ENCODE data around the gene HYOU1. TPM values are rescaled to one million over a fixed set of nuclear protein-coding genes. Genes with fewer than 3 reads are reported as not detected.

The HYOU1 gene
- total RNA-seq, 1 donor from 2014 or later: 115 TPM

DNA sequence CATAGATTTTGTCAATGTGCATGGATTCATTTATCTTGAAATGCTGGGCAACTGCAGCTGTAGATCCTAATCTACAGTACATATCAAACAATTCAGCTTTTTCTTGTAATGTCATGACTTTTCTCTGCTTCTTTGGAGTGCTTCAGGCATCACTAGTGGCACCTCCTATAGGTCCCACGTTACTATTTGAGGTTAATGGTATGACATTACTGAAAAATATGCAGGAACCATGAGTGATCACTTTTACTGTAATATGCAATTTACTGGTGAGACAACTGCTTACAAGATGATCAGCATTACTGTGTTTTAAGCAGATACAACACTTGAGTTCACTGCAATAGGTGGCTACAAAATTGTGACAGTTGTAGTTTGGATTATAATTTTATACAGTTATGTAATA, 56.1 kb downstream of the HYOU1 start:
- no peak for DNase-seq (ENCODE audit: low read depth)
- no peak overlapping the region for H3K4me3 ChIP-seq (ENCODE audit: low read depth, low read length)
- TF ChIP-seq, protein P1, sequence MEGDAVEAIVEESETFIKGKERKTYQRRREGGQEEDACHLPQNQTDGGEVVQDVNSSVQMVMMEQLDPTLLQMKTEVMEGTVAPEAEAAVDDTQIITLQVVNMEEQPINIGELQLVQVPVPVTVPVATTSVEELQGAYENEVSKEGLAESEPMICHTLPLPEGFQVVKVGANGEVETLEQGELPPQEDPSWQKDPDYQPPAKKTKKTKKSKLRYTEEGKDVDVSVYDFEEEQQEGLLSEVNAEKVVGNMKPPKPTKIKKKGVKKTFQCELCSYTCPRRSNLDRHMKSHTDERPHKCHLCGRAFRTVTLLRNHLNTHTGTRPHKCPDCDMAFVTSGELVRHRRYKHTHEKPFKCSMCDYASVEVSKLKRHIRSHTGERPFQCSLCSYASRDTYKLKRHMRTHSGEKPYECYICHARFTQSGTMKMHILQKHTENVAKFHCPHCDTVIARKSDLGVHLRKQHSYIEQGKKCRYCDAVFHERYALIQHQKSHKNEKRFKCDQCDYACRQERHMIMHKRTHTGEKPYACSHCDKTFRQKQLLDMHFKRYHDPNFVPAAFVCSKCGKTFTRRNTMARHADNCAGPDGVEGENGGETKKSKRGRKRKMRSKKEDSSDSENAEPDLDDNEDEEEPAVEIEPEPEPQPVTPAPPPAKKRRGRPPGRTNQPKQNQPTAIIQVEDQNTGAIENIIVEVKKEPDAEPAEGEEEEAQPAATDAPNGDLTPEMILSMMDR (conservative IDR thresholded peaks at IDR 0.05; ENCODE audit: low read depth, low read length): no peak

DNA sequence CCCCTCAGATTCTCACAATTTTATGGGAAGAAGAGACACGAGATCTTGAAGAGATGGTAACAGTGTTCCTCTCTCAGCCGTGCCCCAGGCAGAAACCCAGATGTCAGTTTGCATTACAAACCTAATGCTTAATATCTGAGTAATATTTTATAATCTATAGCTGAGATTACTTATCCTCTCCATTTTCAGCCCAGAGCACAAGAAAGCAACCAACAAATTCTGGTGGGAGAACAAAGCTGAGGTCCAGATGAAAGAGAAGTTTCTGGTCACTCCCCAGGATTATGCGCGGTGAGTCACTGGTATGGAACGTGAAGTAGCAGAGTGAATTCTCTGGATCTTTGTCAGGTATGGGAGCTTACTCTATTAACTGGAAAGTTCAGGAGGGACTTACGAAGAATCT, 58.2 kb downstream of the HYOU1 start:
- DNase-seq (ENCODE audit: low read depth): peak; percentile 69
- TF ChIP-seq, protein P1 (conservative IDR thresholded peaks at IDR 0.05; ENCODE audit: low read depth, low read length): no peak

DNA sequence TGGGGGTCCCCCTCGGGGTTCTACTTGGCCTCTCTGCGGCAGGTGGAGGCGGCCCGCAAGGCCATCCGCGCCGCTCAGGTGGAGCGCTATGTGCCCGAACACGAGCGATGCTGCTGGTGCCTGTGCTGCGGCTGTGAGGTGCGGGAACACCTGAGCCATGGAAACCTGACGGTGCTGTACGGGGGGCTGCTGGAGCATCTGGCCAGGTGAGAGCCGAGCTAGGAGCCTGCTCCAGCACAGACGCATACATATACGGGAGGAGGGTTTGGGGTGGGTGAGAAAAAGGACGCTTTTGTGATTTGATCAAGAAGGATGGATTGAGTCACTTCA, 58.7 kb downstream of the HYOU1 start:
- no peak for DNase-seq (ENCODE audit: low read depth)
- TF ChIP-seq, protein P1 (conservative IDR thresholded peaks at IDR 0.05; ENCODE audit: low read depth, low read length): no peak
- H3K4me3 ChIP-seq (ENCODE audit: low read depth, low read length): peak overlapping the region; percentile 91

More for the DNA sequence above, 58.2 kb downstream of the HYOU1 start:
- peak overlapping the region; percentile 91 for H3K4me3 ChIP-seq (ENCODE audit: low read depth, low read length)

DNA sequence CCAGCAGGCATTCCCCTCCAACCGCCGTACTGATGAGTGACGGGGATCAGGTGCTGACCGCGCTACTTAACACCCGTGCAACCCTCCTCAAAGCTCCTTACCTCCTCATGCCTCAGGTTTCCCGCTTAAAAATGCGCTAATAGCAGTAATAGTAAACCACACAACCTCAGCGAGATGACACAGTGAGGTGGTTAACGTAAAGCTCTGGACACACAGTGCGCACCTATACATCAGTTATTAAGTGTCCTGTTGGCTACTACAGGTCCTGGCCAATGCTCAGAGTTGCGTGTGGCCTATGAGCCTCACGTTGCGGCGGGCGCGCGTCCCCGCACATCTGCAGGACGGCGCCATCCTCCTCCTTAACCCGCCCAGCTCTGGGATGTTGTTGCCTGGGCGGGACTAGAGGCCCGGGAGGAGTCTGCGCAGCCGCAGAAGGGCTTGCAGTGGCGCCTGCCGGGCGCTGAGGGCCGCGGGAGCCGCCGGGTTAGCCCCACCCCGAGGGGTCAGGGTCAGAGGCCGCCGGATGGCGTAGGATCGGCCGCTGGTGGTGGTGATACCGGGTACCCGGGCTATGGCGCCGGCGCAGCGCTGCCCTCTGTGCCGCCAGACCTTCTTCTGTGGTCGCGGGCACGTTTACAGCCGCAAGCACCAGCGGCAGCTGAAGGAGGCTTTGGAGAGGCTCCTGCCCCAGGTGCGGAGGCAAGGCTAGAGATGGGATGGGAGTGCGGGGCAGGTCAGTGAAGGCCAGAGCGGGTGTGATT, 59.2 kb downstream of the HYOU1 start, which contains the start of gene CENATAC:
Gene CENATAC (plus strand): TSS at position 512 of the 761 bp plus-strand sequence. CDS start 60 bp downstream, at position 572.
- peak within 1 kb of the TSS; percentile 91 for H3K4me3 ChIP-seq (ENCODE audit: low read depth, low read length)
- TF ChIP-seq, protein P1 (conservative IDR thresholded peaks at IDR 0.05; ENCODE audit: low read depth, low read length): peak; percentile 5
- DNase-seq (ENCODE audit: low read depth): no peak

DNA sequence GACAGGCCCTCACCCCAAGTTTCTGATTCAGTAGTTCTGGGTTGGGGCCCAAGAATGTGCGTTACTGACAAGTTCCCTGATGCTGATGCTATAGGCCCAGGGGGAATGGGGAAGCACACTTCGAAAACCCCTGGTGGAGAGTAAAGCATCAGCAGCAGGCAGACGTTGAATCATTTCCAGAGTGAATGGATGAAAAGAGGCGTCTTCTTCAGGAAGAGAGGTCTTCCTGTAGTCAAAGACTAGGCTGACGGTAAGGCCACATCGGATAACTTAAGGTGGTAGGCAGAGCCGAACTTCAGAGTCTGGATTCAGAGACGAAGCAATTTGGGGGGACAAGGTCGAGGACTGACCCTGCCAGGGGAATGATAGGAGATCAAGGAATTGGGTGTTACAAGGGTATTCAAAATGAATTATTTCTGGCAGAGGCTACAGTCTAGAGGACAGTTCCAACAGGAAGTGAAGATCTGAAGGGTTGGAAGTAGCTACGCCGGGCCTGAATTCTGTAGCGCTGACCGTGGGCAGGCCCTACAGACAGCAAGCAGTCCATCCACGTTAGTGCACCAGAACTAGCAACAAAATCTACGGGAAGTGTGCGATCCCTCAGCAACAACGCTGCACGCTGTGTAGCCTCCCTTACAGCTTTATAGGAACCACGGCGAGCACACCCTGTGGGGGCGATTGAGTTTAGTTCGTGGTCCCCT, 59.9 kb downstream of the HYOU1 start:
- no peak for DNase-seq (ENCODE audit: low read depth)
- TF ChIP-seq, protein P1 (conservative IDR thresholded peaks at IDR 0.05; ENCODE audit: low read depth, low read length): no peak

More for the DNA sequence above, 59.9 kb downstream of the HYOU1 start:
- H3K4me3 ChIP-seq (ENCODE audit: low read depth, low read length): peak overlapping the region; percentile 91

Other genes with a start within 250 kb of the HYOU1 start
- not detected in 2 replicates for gene CXCR5, start 173.3 kb downstream of the HYOU1 start, total RNA-seq
- gene BCL9L, start 131.3 kb downstream of the HYOU1 start, total RNA-seq: 20.7 and 25.7 TPM in 2 replicates
- 0.14 TPM in 1 of 2 replicates, not detected in the other for gene UPK2, start 100.9 kb downstream of the HYOU1 start, total RNA-seq
- gene FOXR1, start 85.4 kb downstream of the HYOU1 start, total RNA-seq: not detected in 2 replicates
- 13.0 and 14.1 TPM in 2 replicates for gene CENATAC, start 59.1 kb downstream of the HYOU1 start, total RNA-seq
- 1,815 and 2,833 TPM in 2 replicates for gene RPS25, start 38.9 kb downstream of the HYOU1 start, total RNA-seq
- gene TRAPPC4, start 38.4 kb downstream of the HYOU1 start, total RNA-seq: 116 and 155 TPM in 2 replicates
- 59.2 and 60.0 TPM in 2 replicates for gene SLC37A4, start 26.3 kb downstream of the HYOU1 start, total RNA-seq
- 13.1 and 19.2 TPM in 2 replicates for gene VPS11, start 10.6 kb upstream of the HYOU1 start, total RNA-seq
- 17.0 and 37.1 TPM in 2 replicates for gene HMBS, start 27.7 kb upstream of the HYOU1 start, total RNA-seq
- gene DPAGT1, start 44.6 kb upstream of the HYOU1 start, total RNA-seq: 24.8 and 32.3 TPM in 2 replicates
- 6.1 and 8.2 TPM in 2 replicates for gene C2CD2L, start 50.1 kb upstream of the HYOU1 start, total RNA-seq
- gene HINFP, start 64.4 kb upstream of the HYOU1 start, total RNA-seq: 11.9 and 13.7 TPM in 2 replicates
- gene ABCG4, start 91.8 kb upstream of the HYOU1 start, total RNA-seq: under 0.01 TPM in 1 of 2 replicates, not detected in the other
- 13.2 and 14.7 TPM in 2 replicates for gene NLRX1, start 111.5 kb upstream of the HYOU1 start, total RNA-seq
- gene NHERF4, start 128.3 kb upstream of the HYOU1 start, total RNA-seq: not detected in 2 replicates
- 11.2 and 17.4 TPM in 2 replicates for gene CBL, start 149.1 kb upstream of the HYOU1 start, total RNA-seq